Vagina (tissue), 2 donors: Measurements from ENCODE around the gene LRIF1.

Experiments
- CTCF ChIP-seq, 3 experiments: fragments of 450-650 bp in 2 of 3; fragments of 200-600 bp in 1 of 3; sonication (generic) in 1 of 3; IDR thresholded peaks; one replicate each; pipeline ENCODE4 v1.5.1; 2017 to 2019; ENCODE audit warnings: antibody characterized with exemption in 3 of 3, mild to moderate bottlenecking in 2 of 3, moderate library complexity in 2 of 3
- POLR2A ChIP-seq, 2 donors: fragments of 450-650 bp; IDR thresholded peaks; one replicate each; pipeline ENCODE4 v1.6.1; 2017; ENCODE audit warnings: antibody characterized with exemption in 2 of 2, mild to moderate bottlenecking in 2 of 2, moderate library complexity in 2 of 2
- POLR2AphosphoS5 ChIP-seq, 2 donors: sonication (generic); formaldehyde crosslinking; IDR thresholded peaks; one replicate each; pipeline ENCODE4 v1.9.0; 2017; ENCODE audit warnings: antibody characterized with exemption in 2 of 2, mild to moderate bottlenecking in 2 of 2, low read depth in 1 of 2; ENCODE audit not compliant: insufficient read depth in 1 of 2

DNA sequence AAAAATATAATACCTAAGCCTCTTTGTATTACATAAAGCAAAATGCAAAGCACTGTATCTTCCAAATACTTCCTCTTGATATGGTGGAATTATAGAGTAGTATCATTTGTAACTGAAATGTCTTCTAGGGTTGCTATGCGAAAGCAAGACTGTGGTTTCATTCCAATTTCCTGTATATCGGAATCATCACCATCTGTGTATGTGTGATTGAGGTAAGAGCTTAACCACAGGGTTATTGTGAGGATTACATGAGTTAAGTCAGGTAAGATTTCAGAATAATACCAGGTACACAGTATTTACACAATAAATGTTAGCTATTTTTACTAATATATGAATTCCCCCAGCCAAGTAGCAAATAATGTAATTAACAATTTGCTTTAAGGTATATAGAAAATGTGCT lies 66.0 kb downstream of the LRIF1 start:
- no peak for TF ChIP-seq CTCF (IDR thresholded peaks at IDR 0.05)
- TF ChIP-seq POLR2AphosphoS5 (IDR thresholded peaks at IDR 0.05; ENCODE audit: insufficient read depth in 1 of 2, low read depth in 1 of 2): no peak
- TF ChIP-seq POLR2A (IDR thresholded peaks at IDR 0.05): no peak
